IMR-90 (cell line): ENCODE results near the gene ERICH6. TPM values are rescaled to one million over a fixed set of nuclear protein-coding genes. Genes with fewer than 3 reads are reported as not detected.

Source experiments
- ATAC-seq: fragments of 200-7000 bp; cut with Tn5 transposase; 2 replicates; pipeline ENCODE4 v1.9.1; 2020; ENCODE audit warnings: low read depth, mild to moderate bottlenecking, moderate library complexity
- BruUV-seq: library from RNA; stranded (reverse); fragments of 400-500 nt; replicated peaks from 2 replicates; lab custom pipeline; 2021; lab: Mats Ljungman, UMichigan
- CTCF ChIA-PET: fragments of 300-600 bp; formaldehyde crosslinking; extraction: SDS; loops from one replicate; lab custom pipeline; 2021; ENCODE audit warnings: antibody characterized with exemption; lab: Yijun Ruan, JAX
- POLR2A ChIA-PET: fragments of 300-600 bp; sonication (Branson Sonifier 250); formaldehyde crosslinking; loops from one replicate; lab custom pipeline; 2022; ENCODE audit warnings: antibody characterized with exemption; ENCODE audit not compliant: unreplicated experiment; lab: Charles Lee
- DNase-seq: peaks from one replicate; pipeline ENCODE4 v3.0.0; 2013
- H2AFZ ChIP-seq: replicated peaks from 2 replicates; pipeline ENCODE3; 2013; ENCODE audit warnings: low read length, mild to moderate bottlenecking; ENCODE audit not compliant: poor library complexity
- H2AK5ac ChIP-seq: 2 replicates; pipeline ENCODE4 v1.6.1; 2013; ENCODE audit warnings: low read depth, low read length, inconsistent platforms
- H2AK9ac ChIP-seq: replicated peaks from 2 replicates; pipeline ENCODE3; 2013; ENCODE audit warnings: mild to moderate bottlenecking, low read depth, low read length, moderate library complexity; ENCODE audit not compliant: poor library complexity
- H2BK120ac ChIP-seq: 2 replicates; pipeline ENCODE4 v1.6.1; 2013; ENCODE audit warnings: low read depth, low read length, inconsistent platforms
- H2BK15ac ChIP-seq: 3 replicates; pipeline ENCODE4 v1.6.1; 2013; ENCODE audit warnings: low read depth, low read length, inconsistent platforms
- H2BK20ac ChIP-seq: 2 replicates; pipeline ENCODE4 v1.6.1; 2013; ENCODE audit warnings: low read depth, mild to moderate bottlenecking, inconsistent platforms, low read length, moderate library complexity
- H2BK5ac ChIP-seq: 2 replicates; pipeline ENCODE4 v1.6.1; 2013; ENCODE audit warnings: mild to moderate bottlenecking, low read depth, low read length, inconsistent platforms; ENCODE audit not compliant: poor library complexity, severe bottlenecking
- H3K14ac ChIP-seq: replicated peaks from 2 replicates; pipeline ENCODE4 v1.6.1; 2013; ENCODE audit warnings: low read depth, low read length, inconsistent platforms
- H3K18ac ChIP-seq: 2 replicates; pipeline ENCODE4 v1.6.1; 2013; ENCODE audit warnings: low read depth, low read length, control low read depth
- H3K23ac ChIP-seq: 2 replicates; pipeline ENCODE4 v1.6.1; 2013; ENCODE audit warnings: low read depth, low read length, inconsistent platforms
- H3K27ac ChIP-seq: 2 replicates; pipeline ENCODE4 v1.5.1; 2013; ENCODE audit warnings: mild to moderate bottlenecking, control low read depth, low read length; ENCODE audit not compliant: insufficient read depth
- H3K27me3 ChIP-seq: 2 replicates; pipeline ENCODE4 v1.6.1; 2013; ENCODE audit warnings: low read length; ENCODE audit not compliant: control insufficient read depth, insufficient read depth
- H3K36me3 ChIP-seq: 2 replicates; pipeline ENCODE4 v1.6.1; 2013; ENCODE audit warnings: low read length, mixed read lengths; ENCODE audit not compliant: control insufficient read depth, insufficient read depth
- H3K4ac ChIP-seq: 2 replicates; pipeline ENCODE4 v1.6.1; 2013; ENCODE audit warnings: low read depth, low read length, inconsistent platforms
- H3K4me1 ChIP-seq: 2 replicates; pipeline ENCODE4 v1.6.1; 2013; ENCODE audit warnings: low read length, mixed read lengths; ENCODE audit not compliant: control insufficient read depth, insufficient read depth
- H3K4me2 ChIP-seq: 2 replicates; pipeline ENCODE4 v1.6.1; 2013; ENCODE audit warnings: low read depth, mild to moderate bottlenecking, control low read depth, low read length, moderate library complexity
- H3K4me3 ChIP-seq: 2 replicates; pipeline ENCODE4 v1.5.1; 2013; ENCODE audit warnings: low read depth, mild to moderate bottlenecking, control low read depth, low read length, moderate library complexity; ENCODE audit not compliant: insufficient read depth
- H3K56ac ChIP-seq: 2 replicates; pipeline ENCODE4 v1.6.1; 2013; ENCODE audit warnings: low read length, inconsistent platforms; ENCODE audit not compliant: insufficient read depth; ENCODE audit errors: extremely low read depth
- H3K79me1 ChIP-seq, 2 experiments: 2 replicates each; pipeline ENCODE4 v1.6.1; 2013; ENCODE audit warnings: low read length in 2 of 2, inconsistent platforms in 1 of 2, low read depth in 1 of 2
- H3K9ac ChIP-seq: 2 replicates; pipeline ENCODE4 v1.6.1; 2013; ENCODE audit warnings: low read depth, low read length, control low read depth
- H3K9me1 ChIP-seq: 2 replicates; pipeline ENCODE4 v1.6.1; 2013; ENCODE audit warnings: low read length, inconsistent platforms; ENCODE audit not compliant: insufficient read depth
- H3K9me3 ChIP-seq: 2 replicates; pipeline ENCODE4 v1.6.1; 2013; ENCODE audit warnings: low read length; ENCODE audit not compliant: control insufficient read depth, insufficient read depth
- H4K20me1 ChIP-seq: 2 replicates; pipeline ENCODE4 v1.6.1; 2013; ENCODE audit warnings: low read length, inconsistent platforms; ENCODE audit not compliant: insufficient read depth
- H4K5ac ChIP-seq: 2 replicates; pipeline ENCODE4 v1.6.1; 2013; ENCODE audit warnings: mild to moderate bottlenecking, low read depth, low read length, control low read depth
- H4K8ac ChIP-seq, 2 experiments: 2 replicates each; pipeline ENCODE4 v1.6.1; 2013; ENCODE audit warnings: low read depth in 2 of 2, low read length in 2 of 2, control low read depth in 1 of 2, inconsistent platforms in 1 of 2
- H4K91ac ChIP-seq: 2 replicates; pipeline ENCODE4 v1.6.1; 2013; ENCODE audit warnings: low read depth, low read length, inconsistent platforms; ENCODE audit not compliant: insufficient read depth
- BHLHE40 ChIP-seq: fragments of 150-350 bp; IDR thresholded peaks from 2 replicates; pipeline ENCODE4 v1.6.1; 2016; ENCODE audit warnings: mild to moderate bottlenecking, low read depth, low read length
- CEBPB ChIP-seq: IDR thresholded peaks from 2 replicates; pipeline ENCODE4 v1.6.1; 2012; ENCODE audit warnings: low read depth, low read length, improper control_type of control experiment
- CHD1 ChIP-seq: IDR thresholded peaks from 2 replicates; pipeline ENCODE4 v1.6.1; 2012; ENCODE audit warnings: low read depth, low read length, improper control_type of control experiment
- FOS ChIP-seq: fragments of 150-350 bp; IDR thresholded peaks from 2 replicates; pipeline ENCODE4 v1.6.1; 2016; ENCODE audit warnings: low read depth, low read length
- MAFK ChIP-seq: IDR thresholded peaks from 2 replicates; pipeline ENCODE4 v1.6.1; 2012; ENCODE audit warnings: low read depth, low read length, improper control_type of control experiment
- MAZ ChIP-seq: IDR thresholded peaks from 2 replicates; pipeline ENCODE4 v1.6.1; 2012; ENCODE audit warnings: low read depth, mild to moderate bottlenecking, low read length, improper control_type of control experiment, moderate library complexity, borderline replicate concordance
- MXI1 ChIP-seq: IDR thresholded peaks from 2 replicates; pipeline ENCODE4 v1.6.1; 2012; ENCODE audit warnings: low read depth, mild to moderate bottlenecking, low read length, moderate library complexity, borderline replicate concordance
- NFE2L2 ChIP-seq: fragments of 150-350 bp; IDR thresholded peaks from 2 replicates; pipeline ENCODE4 v1.6.1; 2016; ENCODE audit warnings: low read depth, mild to moderate bottlenecking, low read length
- POLR2A ChIP-seq: IDR thresholded peaks from 2 replicates; pipeline ENCODE4 v1.6.1; 2012; ENCODE audit warnings: mild to moderate bottlenecking, low read depth, low read length
- RAD21 ChIP-seq: IDR thresholded peaks from 2 replicates; pipeline ENCODE4 v1.6.1; 2012; ENCODE audit warnings: low read length, improper control_type of control experiment
- RCOR1 ChIP-seq: IDR thresholded peaks from 2 replicates; pipeline ENCODE4 v1.6.1; 2012; ENCODE audit warnings: mild to moderate bottlenecking, low read length, improper control_type of control experiment; ENCODE audit not compliant: insufficient replicate concordance
- RFX5 ChIP-seq: IDR thresholded peaks from 2 replicates; pipeline ENCODE4 v1.8.0; 2012; ENCODE audit warnings: low read depth, mild to moderate bottlenecking, low read length, moderate library complexity
- WGBS, 2 experiments: methylation state at CpG; one replicate each; pipeline versions ENCODE4 v1.1.5 to v1.1.7; 2013; ENCODE audit warnings: missing lambda C conversion rate in 2 of 2; ENCODE audit not compliant: insufficient read length in 1 of 2; ENCODE audit errors: extremely low coverage in 2 of 2; 5-methylcytosine and 5-hydroxymethylcytosine counted together
- dilution Hi-C: fragments of 300-500 bp; cut with HindIII; formaldehyde crosslinking; loops from one replicate; pipeline ENCODE4 v1.14.3; 2018; ENCODE audit warnings: low sequenced_read_pairs; ENCODE audit not compliant: unreplicated experiment
- in situ Hi-C: fragments of 300-500 bp; cut with MboI; formaldehyde crosslinking; loops from 3 replicates; pipeline ENCODE4 v1.14.3; 2019; ENCODE audit warnings: low sequenced_read_pairs, inconsistent platforms, mixed read lengths
- intact Hi-C: fragments of 100-400 bp; cut with micrococcal nuclease; formaldehyde crosslinking; loops from 2 replicates; pipeline ENCODE4 v1.10.0; 2022
- polyA plus RNA-seq, 3 experiments: library from polyadenylated mRNA; depleted of rRNA; stranded (reverse); fragments of >200 nt; gene quantifications; 2 replicates each; pipeline ENCODE4 v1.2.3, GENCODE V29; 2012; ENCODE audit warnings: low replicate concordance in 1 of 3
- total RNA-seq: library from RNA; depleted of rRNA; stranded (reverse); fragments of >200 nt; gene quantifications from 2 replicates; pipeline ENCODE4 v1.2.3, GENCODE V29; 2012
- TF ChIP-seq, protein P1 (sequence below): conservative IDR thresholded peaks from 2 replicates; pipeline ENCODE4 v1.5.1; 2012; ENCODE audit warnings: mild to moderate bottlenecking, low read depth, low read length, improper control_type of control experiment
- TF ChIP-seq, protein P2 (sequence below): fragments of 150-350 bp; IDR thresholded peaks from 2 replicates; pipeline ENCODE4 v1.6.1; 2017; ENCODE audit warnings: mild to moderate bottlenecking, antibody characterized with exemption, low read length, low read depth
- TF ChIP-seq, protein P3 (sequence below): fragments of 150-350 bp; IDR thresholded peaks from 2 replicates; pipeline ENCODE4 v1.6.1; 2016; ENCODE audit warnings: low read depth, mild to moderate bottlenecking, low read length, moderate library complexity, borderline replicate concordance

The ERICH6 gene
- total and polyA plus RNA-seq, 2 of the 4 experiments (the other 2 are of a cell fraction), result under 0.01 TPM; not detected in 1

DNA sequence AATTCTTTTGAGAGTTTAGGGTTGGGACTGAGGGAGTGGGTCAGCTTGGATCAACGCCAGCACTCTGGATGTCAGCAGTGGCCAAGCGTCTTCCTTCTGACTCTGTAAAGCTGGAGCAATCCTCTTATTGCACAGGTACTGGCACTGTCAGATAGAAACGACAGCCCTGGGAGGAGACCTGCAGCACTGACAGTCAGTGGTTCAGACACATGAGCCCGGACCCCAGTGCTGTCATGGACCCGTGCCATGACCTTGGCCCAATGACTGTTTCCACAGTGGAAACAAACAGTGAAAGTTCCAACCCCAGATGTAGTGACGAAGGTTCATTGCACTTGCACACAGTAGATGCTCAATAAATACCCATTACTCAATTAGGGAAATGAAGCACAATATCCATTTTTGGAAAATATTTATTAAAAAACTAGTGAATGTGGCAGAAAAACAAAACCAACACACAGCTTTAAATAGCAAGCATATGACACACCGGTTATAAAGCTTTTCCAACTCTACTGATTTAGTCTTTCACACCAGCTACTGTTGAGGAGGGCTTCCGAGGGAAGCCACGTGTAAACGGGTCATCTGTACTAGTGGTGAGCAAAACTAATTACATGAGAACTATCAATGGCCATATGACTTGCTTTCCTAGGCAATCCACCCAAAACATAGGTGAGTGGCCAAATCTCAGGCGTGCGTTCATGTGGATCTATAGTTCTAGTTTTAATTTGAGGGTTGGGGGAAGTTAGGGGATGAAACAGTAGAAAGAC lies 37.2 kb upstream of the ERICH6 start:
- no peak overlapping the region for H2AFZ ChIP-seq
- DNase-seq (no peak), ATAC-seq (no peak)
- CTCF ChIA-PET, result no interaction called here
- in situ Hi-C loops, result no loop called here
- H3K56ac ChIP-seq, result no peak overlapping the region
- H2BK15ac ChIP-seq, result no peak overlapping the region
- no TSS peak for BruUV-seq
- no peak overlapping the region for H2AK5ac ChIP-seq
- H3K9ac ChIP-seq, result no peak overlapping the region
- H3K4me1 ChIP-seq, result peaks cover 11% of the 10 kb centered on the region
- H4K8ac ChIP-seq, result no peak overlapping the region
- no peak overlapping the region for H3K4ac ChIP-seq
- POLR2A ChIA-PET, result no interaction called here
- peaks cover 20% of the 10 kb centered on the region for H3K9me1 ChIP-seq
- intact Hi-C loops, result no loop called here
- H4K5ac ChIP-seq, result no peak overlapping the region
- no peaks in the 10 kb centered on the region for H3K27me3 ChIP-seq
- no peak overlapping the region for H2BK120ac ChIP-seq
- no peak overlapping the region for H3K4me2 ChIP-seq
- TF ChIP-seq, protein P1, sequence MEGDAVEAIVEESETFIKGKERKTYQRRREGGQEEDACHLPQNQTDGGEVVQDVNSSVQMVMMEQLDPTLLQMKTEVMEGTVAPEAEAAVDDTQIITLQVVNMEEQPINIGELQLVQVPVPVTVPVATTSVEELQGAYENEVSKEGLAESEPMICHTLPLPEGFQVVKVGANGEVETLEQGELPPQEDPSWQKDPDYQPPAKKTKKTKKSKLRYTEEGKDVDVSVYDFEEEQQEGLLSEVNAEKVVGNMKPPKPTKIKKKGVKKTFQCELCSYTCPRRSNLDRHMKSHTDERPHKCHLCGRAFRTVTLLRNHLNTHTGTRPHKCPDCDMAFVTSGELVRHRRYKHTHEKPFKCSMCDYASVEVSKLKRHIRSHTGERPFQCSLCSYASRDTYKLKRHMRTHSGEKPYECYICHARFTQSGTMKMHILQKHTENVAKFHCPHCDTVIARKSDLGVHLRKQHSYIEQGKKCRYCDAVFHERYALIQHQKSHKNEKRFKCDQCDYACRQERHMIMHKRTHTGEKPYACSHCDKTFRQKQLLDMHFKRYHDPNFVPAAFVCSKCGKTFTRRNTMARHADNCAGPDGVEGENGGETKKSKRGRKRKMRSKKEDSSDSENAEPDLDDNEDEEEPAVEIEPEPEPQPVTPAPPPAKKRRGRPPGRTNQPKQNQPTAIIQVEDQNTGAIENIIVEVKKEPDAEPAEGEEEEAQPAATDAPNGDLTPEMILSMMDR, result no peak
- TF ChIP-seq, protein P2, sequence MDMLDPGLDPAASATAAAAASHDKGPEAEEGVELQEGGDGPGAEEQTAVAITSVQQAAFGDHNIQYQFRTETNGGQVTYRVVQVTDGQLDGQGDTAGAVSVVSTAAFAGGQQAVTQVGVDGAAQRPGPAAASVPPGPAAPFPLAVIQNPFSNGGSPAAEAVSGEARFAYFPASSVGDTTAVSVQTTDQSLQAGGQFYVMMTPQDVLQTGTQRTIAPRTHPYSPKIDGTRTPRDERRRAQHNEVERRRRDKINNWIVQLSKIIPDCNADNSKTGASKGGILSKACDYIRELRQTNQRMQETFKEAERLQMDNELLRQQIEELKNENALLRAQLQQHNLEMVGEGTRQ, result no peak
- TF ChIP-seq MAFK, result no peak
- TF ChIP-seq CHD1, result no peak
- TF ChIP-seq MAZ, result no peak
- TF ChIP-seq POLR2A, result no peak
- no peak for TF ChIP-seq RFX5
- TF ChIP-seq, protein P3, sequence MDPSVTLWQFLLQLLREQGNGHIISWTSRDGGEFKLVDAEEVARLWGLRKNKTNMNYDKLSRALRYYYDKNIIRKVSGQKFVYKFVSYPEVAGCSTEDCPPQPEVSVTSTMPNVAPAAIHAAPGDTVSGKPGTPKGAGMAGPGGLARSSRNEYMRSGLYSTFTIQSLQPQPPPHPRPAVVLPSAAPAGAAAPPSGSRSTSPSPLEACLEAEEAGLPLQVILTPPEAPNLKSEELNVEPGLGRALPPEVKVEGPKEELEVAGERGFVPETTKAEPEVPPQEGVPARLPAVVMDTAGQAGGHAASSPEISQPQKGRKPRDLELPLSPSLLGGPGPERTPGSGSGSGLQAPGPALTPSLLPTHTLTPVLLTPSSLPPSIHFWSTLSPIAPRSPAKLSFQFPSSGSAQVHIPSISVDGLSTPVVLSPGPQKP, result no peak
- no peak for TF ChIP-seq FOS
- no peak for TF ChIP-seq BHLHE40
- no peak for TF ChIP-seq RCOR1
- no peak for TF ChIP-seq RAD21
- no peak for TF ChIP-seq NFE2L2
- TF ChIP-seq CEBPB, result no peak
- TF ChIP-seq MXI1, result no peak
- peaks cover 31 to 72% of the 10 kb centered on the region in 2 experiments for H3K79me1 ChIP-seq
- no peak overlapping the region for H3K14ac ChIP-seq
- H3K18ac ChIP-seq, result no peak overlapping the region
- peaks cover 18% of the 10 kb centered on the region for H3K36me3 ChIP-seq
- H3K9me3 ChIP-seq, result no peaks in the 10 kb centered on the region
- no peak overlapping the region for H3K4me3 ChIP-seq
- no peak overlapping the region for H2BK20ac ChIP-seq
- H2AK9ac ChIP-seq, result no peak overlapping the region
- no peak overlapping the region for H2BK5ac ChIP-seq
- 88% methylated on average over 3 of the region's 12 CpGs; no CpG with 5 or more reads in 1 of the 2 experiments for WGBS, 2 experiments
- H4K20me1 ChIP-seq, result peaks cover 54% of the 10 kb centered on the region; the same call in 1 of the 2 replicates
- no peak overlapping the region for H3K23ac ChIP-seq
- dilution Hi-C loops, result no loop called here
- H4K91ac ChIP-seq, result no peak overlapping the region
- no peak overlapping the region for H3K27ac ChIP-seq
